Amniotic epithelial cell (primary cell): Measurements from ENCODE around the gene KRT2.
A peak's percentile ranks its signal among the peaks of the same experiment; 100 is the strongest.

ENCODE experiments used
- DNase-seq: peaks from one replicate; pipeline ENCODE4 v3.0.0-alpha.2; 2010; ENCODE audit warnings: low read depth

Gene KRT2

DNA sequence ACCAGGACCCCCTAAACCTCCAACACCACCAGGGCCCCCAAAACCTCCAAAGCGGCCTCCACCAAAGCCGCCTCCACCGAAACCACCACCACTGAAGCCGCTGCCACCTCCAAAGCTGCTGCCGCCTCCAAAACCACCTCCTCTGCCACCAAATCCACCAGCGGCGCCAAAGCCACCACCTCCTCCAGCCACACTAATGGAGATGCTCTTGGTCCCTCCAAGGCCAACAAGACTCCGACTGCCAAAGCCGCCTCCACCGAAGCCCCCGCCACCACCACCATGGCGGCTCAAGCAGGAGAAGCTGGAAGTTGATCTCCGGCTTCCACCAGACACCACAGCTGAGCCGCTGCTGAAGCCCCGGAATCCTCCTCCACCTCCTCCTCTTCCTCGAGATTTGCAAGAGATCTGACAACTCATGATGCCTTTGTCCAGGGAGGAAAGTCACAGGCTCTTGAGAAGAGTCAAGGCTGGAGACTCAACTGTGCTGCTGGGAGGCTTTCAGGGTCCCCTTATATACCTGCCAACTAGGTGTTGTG, at the start of gene KRT2:
TSS of gene KRT2 (minus strand) at position 486 of the 536 bp plus-strand sequence. CDS start at position 417, 69 bp downstream.
- DNase-seq: no peak

DNA sequence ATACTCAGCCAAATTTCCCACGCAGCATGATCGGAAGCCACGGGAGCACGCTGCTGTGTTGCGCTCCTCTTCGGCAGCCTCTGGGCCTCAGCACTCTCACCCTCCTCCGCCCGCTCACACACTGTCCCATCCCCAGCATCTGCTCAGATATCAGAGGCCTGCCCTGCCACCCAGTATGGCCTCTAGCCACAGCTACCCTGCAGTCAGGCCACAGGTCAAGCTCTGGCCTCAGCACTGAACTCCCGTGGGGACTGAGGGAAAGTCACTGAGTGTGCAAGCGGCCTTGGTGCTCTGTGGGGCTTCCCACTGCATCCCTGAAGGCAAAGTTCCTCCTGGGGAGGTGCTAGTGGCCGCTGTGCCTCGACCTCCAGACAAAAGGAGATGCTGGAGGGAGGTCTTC, 49.3 kb upstream of the KRT2 start:
- DNase-seq: no peak

DNA sequence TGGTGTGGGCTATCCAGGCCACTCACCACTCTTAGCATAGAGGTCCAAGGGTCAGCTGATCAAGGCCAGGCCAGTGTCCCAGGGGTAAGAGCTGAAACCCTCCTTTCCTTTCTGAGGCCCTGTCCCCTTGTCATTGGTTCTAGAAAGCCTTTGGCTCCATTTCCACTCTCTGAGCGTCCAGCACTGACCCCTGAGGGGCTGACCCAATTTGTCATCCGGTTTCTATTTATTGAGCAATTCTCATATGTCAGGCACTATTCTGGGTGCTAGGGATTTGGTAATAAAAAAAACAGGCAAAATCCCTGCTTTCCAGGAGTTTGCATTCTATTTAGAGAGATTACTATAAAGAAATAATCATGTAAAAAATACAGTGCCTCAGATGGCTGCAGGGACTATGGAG, 47.9 kb upstream of the KRT2 start:
- DNase-seq: no peak

DNA sequence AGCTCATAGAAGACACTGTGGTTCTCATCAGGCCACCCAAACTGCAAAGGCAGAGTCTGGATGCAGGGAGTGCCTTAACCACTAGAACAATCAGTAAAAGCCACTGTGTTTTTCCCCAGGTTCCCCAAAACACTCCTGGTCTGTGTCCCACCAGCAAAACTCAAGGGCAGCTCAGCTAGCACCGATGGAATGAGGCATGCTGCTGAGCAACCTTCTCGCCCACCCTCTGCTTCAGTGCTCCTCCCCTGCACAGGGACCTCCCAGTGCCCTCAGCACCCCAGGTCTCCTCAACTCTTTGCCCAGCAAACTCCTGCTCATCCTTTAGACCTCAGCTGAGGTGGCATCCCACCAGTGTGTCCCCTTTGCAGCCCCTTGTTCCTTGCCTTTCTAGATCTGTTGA, 47.4 kb upstream of the KRT2 start:
- DNase-seq: no peak

DNA sequence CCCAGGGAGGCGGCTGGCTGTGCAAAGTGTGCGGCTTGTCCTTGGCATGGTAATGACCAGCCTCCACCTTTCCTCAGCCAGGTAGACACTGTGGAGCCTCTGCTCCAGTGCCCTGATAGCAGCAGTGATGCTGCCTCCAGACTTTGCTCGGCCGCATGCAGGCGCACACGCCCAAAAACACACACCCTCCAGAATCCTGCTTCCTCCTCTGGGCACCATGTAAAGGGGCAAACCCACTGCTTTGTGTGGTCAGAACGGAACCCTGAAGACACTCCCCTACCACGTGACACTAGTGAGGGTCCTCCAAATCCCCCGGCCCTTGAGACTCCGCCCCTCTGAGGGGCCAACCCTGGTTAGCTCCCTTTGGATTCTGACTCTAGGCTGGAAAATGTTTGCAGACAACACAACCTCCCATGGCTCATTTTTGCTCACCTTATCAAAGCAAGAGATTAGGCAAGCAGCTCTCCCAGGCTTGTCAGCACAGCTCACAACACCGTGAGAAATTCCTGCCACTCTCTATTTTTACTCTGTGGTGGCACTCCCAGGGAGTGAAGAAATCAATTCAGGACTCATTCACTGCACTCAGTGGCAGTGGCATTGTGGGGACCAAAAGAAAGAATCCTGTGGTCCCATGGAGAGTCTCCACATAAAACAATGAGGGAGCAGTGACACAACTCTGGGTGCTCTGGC, 46.8 kb upstream of the KRT2 start:
- peak; percentile 21 for DNase-seq

DNA sequence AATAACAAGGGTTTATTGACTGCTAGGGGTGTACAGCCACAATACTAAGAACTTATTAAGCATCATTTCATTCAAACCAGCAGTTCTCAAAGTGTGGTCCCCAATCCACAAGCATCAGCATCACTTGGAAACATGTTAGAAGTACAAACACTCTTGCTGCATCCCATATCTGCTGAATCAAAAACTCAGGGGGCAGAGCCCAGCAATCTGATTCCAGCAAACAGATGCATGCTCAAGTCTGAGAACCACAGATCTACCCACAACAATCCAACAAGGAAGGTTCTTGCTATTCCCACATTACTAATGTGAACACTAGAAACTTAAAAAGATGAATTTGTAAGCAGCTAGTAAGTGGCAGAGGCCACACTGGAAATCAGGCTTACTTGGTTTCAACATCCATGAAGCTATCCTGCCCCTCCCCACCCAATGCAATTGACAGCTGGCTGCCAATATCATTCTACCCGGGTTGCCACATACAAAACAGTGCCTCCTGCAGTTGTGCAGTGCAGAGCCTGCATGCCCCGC, 45.1 kb upstream of the KRT2 start:
- no peak for DNase-seq

DNA sequence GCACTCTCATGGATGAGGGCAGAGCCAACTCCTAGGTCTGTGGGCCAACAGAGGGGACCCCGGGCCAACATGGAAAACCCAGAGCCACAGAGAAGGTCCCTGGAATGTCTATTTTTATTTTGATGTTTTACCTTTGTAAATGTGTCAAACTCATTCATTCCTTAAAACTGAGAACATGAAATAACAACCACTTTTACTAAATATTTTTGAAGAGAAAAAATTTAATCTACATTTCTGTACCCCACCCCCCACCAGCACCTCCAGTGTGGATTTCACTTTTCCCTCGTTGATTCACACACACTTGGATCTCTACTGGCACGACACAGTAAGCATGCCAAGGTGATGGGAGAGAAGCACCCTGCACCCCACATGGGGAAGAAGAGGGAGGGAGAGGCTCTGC, 44.6 kb upstream of the KRT2 start:
- no peak for DNase-seq

DNA sequence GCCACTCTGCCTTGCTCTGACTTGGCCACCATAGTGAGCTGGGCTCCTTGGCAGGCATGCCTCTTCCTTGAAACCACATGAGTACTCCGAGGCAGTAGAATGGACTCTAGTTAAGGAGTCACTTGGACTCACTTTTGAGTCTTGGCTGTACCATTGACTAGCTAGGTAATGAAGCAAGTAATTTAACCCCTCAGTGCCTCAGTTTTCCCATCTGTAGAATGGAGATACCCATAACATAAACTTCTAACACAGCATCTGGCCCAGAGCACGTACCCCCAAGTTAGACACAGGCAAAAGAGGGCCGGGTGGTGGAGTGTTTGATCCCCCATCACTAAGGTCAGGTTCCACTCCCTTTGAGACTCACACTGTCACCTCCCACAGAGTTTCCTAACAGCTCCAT, 43.0 kb upstream of the KRT2 start:
- no peak for DNase-seq

DNA sequence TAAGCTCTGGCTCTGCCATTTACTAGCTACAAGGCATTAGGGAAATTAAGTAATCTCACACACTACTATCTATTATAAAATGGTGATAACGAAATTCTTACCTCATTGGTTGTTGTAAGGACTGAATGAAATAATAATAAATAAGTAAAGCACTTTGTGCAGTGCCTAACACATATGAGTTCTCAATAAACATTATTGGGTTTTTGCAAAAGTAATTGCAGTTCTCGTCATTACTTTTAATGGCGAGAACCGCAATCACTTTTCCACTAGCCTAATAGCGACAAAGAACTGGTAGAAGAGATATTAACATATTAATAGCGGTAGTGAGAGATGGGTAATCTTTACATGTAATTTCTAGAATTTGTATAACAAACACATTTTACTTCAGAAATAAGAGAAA, 42.1 kb upstream of the KRT2 start:
- no peak for DNase-seq

DNA sequence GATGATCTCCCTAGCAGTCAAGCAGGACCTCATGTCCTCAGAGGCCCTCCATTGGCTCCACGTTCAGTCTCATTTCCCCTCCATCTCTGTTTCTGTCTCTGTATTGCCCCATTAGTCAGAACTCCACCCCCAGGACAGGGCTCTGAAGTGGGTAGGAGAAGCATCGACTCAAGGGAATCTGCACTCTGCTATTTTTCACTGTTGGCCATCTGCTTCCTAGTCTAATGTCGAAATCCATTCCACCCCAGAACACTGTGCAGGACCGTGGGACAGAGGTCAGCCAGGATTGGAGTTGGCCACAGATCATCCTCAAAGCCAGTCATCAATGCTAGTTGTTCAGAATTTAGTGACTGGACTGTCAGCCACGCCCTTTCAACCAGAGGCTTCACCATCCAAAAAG, 41.2 kb upstream of the KRT2 start:
- no peak for DNase-seq

DNA sequence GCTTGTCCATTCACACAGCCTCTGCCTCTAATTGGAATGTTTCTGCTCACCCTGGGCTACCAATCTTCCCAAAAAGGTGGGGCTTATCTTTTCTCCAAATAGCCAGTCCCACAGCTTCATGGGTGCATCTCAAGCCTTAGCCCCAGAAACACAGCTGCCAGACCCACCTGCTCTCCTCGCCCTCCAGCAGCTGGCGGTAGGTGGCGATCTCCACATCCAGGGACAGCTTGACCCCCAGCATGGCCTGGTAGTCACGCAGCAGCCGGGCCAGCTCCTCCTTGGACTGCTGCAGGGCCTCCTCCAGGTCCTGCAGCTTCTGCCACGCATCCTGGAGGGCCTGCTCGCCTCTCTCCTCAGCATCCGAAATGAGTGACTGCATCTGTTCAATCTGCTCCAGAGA, 40.2 kb upstream of the KRT2 start:
- no peak for DNase-seq

DNA sequence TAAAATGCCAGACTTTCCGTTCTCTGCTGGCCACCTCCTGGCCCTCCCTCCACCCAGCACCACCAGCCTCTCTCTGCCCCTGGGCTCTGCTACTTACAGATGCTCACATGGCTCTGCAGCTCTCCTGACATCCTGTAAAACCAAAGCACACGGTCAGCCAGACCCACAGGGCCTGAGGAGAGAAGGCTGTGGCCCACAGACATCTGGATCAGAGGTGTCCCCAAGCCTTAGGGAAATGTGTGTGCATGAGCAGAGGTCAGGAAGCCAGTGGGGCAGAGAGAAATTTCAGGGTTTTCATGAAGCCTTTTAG, 39.8 kb upstream of the KRT2 start:
- DNase-seq: no peak

DNA sequence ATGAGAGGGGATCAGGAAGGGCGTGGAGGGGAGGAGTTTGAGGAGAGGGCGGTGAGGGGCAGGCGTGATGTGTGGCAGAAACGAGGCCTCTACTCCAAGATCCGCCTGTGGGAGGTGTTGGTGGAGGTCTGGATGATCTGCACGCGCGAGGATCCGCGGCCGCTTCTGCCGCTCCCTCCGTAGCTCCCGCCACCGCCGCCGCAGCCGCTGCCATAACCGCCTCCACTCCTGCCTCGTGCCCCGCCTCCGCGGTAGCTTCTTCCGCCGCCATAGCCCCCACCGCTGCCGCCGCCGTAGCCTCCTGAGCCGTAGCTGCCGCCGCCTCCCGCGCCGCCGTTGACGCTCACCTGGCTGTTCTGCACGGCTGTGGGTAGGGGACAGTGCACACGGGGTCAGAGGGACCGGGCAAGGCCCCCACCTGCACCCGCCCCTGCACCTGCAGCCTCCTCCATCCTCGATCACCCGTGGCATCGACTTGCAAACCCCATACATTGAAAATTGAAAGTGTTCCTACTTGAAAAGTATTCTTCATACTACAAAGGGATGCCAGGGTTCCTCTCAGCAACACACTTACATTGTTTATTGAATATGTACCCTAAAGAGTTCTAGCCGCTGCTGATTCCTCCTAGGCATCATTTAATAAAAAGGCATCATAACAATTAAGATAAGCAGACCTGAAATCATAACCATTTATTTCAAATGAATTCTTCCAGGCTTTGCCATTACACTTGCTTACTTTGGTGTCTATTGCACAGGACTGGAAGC, 39.2 kb upstream of the KRT2 start:
- DNase-seq: no peak

DNA sequence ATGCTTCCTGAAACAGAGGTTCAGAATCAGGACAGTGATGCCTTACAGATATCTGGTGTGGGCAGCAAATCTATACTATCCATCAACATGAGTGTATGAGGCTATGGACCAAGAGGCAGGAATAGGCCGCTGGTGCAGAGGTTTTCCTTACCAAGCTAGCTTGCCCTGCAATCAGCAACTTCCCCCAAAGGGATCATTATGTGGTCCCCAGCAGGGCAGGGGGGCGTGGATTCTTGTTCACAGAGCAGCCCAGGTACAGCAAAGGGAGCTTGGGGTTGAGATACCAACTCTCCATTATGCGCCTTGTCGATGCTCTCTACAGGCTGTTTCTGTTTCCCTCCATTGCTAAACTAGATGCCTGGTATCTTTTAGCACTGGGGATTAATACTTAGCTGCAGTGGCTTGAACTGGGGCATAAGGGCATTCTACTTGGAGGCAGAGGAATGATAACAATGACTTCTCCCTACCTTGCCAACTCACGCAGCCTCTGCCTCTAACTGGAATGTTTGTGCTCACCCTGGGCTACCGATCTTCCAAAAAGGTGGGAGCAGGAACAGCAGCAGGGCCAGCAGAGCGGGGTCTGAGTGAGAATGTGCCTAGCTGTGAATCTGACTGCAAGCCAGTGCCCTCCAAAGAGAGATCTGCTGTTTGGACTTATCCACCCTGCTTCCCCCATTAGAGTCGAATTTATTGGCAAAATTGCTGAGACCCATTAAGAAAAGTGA, 38.5 kb upstream of the KRT2 start:
- no peak for DNase-seq

DNA sequence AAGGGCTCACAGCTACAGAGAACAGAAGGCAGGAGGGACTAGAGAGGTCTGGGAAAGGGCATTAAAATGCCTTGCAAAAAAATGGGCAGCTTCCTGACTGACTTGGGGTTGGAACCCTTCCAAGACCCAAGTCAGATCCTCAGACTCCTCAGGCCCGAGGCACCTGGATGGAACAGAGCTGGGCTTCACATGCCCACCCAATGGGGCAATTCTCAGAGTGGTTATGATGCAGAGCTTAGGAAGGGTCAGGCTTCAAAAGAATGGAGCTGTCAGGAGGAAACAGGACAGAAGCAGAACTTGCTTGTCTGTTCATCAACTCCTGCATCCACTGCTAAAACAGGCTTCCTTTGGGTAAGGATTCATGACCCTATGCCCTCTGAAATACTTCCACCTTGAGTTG, 37.9 kb upstream of the KRT2 start:
- no peak for DNase-seq

DNA sequence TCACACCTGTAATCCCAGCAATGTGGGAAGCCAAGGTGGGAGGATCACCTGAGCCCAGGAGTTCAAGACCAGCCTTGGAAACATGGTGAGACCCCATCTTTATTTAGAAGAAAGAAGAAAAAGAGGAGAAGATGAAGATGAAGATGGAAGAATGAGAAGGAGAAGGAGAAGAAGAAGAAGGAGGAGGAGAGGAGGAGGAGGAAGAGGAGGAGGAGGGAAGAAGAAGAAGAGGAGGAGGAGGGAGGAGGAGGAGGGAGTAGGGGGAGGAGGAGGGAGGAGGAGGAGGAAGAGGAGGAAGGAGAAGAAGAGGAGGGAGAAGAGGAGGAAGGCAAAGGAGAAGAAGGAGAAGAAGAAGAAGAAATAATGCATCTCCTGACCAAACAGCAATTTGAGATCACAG, 37.2 kb upstream of the KRT2 start:
- no peak for DNase-seq

DNA sequence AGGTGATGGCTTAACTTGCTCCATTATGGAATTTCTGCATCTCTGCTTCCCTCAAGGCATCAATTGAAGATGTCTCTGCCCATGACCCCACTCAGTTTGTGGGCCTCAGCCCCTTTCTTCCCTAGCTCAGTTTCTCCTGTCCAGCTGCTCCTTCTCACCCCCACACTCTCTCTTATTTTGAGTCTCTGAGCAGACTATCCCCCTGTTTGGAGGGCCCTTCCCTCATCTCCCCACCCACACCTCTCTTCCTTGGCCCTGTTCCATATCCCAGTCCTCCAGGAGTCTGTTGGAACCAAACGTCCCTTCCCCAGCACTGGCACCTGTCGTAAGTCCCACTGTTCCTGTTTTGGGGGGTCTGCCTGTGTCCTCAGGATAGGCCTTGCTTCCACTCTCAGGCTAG, 36.5 kb upstream of the KRT2 start:
- DNase-seq: no peak

DNA sequence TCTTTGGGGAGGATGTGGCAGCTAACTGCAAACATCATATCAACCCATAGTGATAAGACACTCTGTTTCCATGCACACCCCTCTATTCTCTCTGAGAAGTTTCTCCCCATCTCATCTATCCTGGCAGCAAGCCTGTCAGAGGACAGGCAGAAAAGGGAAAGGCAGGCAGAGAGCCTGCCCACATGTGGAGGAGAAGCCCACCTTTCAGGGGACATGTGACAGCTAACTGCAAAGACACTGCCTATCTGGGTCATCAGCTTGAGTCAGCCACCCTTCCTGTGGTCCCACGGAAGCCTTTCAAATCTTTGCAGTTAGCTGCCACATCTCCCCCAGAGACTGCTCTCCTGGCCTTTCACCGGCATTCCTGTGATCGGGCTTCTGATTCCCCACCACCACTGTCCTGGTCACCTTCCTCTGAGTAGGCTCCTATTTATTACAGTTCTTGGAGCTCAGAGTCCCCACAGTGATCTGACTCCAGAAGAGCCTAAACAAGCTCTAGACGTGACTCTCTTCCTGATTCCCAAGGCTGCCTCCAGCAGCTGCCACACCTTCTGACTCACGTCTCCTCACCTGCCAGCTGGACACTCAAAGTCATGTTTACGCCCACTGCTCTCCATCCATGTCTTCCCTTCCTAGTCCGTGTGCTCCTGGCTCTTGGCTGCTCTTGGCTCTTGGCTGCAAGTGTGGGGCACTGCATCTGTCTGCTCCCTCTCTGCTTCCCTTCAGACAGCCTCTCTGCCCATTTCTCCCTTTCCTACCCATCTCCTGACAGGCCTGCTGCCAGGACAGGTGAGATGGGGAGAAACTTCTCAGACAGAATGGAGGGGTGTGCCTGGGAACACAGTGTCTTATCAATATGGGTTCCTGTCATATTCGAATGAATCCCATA, 35.7 kb upstream of the KRT2 start:
- no peak for DNase-seq

DNA sequence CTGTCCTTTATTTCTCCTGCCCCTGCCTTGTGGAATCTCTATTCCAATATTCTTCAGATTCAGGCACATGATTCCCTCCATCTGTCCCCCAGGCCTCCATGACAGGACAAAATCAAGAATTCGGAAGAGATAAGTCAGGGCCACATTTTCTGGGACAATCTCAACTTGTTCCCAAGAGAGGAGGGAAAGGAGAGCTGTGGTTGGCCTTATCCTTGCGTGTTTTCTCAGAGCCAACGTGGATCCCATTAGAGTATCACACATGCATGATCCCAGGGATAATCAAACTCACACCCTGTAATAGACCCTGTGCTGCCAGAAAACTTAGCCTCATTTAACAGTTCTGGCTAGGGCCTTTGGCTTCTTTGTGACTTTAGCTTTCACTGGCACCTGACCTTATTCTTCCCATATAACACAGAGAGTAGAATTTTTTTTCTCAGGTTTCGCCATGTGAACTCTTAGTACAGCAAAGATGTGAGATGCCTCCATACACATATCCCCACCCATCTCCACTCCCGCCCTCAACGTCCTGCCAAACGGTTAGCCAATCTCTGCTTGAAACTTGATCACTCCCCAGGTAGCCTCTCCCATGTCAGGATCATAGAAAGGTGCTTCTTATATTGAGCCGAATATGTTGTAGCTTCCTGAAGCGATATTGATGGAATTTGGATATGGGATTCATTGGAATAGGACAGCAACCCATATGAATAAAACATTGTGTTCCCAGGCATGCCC, 34.9 kb upstream of the KRT2 start:
- no peak for DNase-seq

DNA sequence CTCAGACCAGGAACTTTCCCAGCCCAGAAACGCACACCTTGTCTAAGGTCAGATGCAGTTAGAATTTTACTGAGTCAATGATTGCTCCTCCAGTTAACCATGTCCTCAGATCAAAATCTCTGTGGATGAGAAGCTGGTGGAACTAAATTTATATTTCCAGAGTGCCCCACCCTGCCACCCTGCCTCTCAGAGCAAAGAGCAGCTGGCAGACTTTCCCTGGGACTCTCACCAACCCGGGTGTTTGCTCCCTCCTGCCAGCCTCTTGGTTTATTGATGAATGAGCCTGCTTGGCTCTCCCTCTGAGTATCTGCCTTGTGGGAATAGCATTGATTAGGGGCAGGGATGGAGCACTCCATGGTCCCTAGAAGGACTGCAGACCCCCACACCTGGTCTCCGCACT, 34.1 kb upstream of the KRT2 start:
- no peak for DNase-seq

DNA sequence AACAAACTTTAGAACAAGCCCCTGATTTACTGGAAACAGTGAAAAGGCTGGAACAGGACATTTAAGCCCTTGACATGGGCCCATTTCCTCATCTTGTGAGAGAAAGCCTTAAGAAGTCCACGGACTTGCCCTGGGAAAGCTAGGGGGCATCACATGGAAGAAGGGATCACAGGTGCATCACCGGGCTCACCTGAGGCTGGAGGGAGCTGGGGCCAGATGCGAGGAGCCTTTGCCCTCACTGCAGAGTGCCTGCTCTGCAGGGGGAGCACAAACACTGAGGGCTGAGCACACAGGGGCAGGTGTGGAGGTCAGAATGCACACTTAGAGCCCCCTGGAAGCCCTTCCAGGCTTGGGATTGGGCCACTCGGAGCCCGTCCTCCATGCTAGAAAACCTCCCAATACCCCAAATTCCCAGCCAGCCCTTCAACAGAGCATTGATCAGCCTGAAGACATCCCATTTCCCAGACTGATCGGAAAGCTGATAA, 33.4 kb upstream of the KRT2 start:
- DNase-seq: no peak
